Nephron progenitor cell (in vitro differentiated cells): ENCODE results near the gene ATP10A.

ENCODE experiments used
- DNase-seq: peaks from one replicate; pipeline ENCODE4 v3.0.0; 2021
- H3K27ac Mint-ChIP-seq: 2 replicates; pipeline ENCODE4 v1.8.0; 2021; ENCODE audit warnings: mild to moderate bottlenecking, moderate library complexity, mixed read lengths
- H3K27me3 Mint-ChIP-seq: 2 replicates; pipeline ENCODE4 v1.8.0; 2021; ENCODE audit warnings: mild to moderate bottlenecking, low read depth, mixed read lengths; ENCODE audit not compliant: poor library complexity
- H3K36me3 Mint-ChIP-seq: 2 replicates; pipeline ENCODE4 v1.8.0; 2021; ENCODE audit warnings: low read depth, mixed read lengths
- H3K4me1 Mint-ChIP-seq: 2 replicates; pipeline ENCODE4 v1.8.0; 2021; ENCODE audit warnings: mixed read lengths
- H3K4me3 Mint-ChIP-seq: 2 replicates; pipeline ENCODE4 v1.8.0; 2021; ENCODE audit warnings: mild to moderate bottlenecking, moderate library complexity, mixed read lengths
- H3K9me3 Mint-ChIP-seq: 2 replicates; pipeline ENCODE4 v1.8.0; 2021; ENCODE audit warnings: mild to moderate bottlenecking, moderate library complexity, mixed read lengths
- TF ChIP-seq, protein P1 (sequence below): fragments of 200-600 bp; sonication (generic); IDR thresholded peaks from 2 replicates; pipeline ENCODE4 v1.5.0; 2021; ENCODE audit warnings: antibody characterized with exemption

Gene ATP10A

DNA sequence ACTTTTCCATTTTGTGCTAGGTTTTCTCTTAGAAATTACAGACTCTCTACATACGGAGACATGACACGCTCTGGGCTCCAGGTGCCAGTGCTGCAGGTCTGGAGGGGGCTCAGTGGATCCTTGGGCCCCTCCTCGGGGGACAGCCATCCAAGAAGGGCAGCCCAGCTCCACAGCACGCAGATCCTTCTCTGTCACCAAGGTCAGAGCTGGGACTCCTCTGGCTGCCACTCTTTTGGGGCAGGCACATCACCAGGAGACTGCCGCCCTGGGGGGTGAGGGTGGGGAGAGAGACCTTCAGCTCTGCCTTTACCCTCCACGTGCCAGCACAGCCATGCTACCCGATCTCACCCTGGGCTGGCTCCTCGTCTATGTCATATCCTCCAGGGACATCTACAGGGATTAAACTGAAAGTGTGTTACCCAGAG is 65.6 kb downstream of the ATP10A start:
- no peaks in the 10 kb centered on the region for H3K9me3 Mint-ChIP-seq
- H3K4me1 Mint-ChIP-seq: peaks cover 59% of the 10 kb centered on the region
- H3K27ac Mint-ChIP-seq: peak overlapping the region; percentile 91
- DNase-seq: no peak
- TF ChIP-seq, protein P1, sequence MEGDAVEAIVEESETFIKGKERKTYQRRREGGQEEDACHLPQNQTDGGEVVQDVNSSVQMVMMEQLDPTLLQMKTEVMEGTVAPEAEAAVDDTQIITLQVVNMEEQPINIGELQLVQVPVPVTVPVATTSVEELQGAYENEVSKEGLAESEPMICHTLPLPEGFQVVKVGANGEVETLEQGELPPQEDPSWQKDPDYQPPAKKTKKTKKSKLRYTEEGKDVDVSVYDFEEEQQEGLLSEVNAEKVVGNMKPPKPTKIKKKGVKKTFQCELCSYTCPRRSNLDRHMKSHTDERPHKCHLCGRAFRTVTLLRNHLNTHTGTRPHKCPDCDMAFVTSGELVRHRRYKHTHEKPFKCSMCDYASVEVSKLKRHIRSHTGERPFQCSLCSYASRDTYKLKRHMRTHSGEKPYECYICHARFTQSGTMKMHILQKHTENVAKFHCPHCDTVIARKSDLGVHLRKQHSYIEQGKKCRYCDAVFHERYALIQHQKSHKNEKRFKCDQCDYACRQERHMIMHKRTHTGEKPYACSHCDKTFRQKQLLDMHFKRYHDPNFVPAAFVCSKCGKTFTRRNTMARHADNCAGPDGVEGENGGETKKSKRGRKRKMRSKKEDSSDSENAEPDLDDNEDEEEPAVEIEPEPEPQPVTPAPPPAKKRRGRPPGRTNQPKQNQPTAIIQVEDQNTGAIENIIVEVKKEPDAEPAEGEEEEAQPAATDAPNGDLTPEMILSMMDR: no peak
- no peaks in the 10 kb centered on the region for H3K36me3 Mint-ChIP-seq
- no peak overlapping the region for H3K4me3 Mint-ChIP-seq
- H3K27me3 Mint-ChIP-seq: peaks cover 3% of the 10 kb centered on the region

DNA sequence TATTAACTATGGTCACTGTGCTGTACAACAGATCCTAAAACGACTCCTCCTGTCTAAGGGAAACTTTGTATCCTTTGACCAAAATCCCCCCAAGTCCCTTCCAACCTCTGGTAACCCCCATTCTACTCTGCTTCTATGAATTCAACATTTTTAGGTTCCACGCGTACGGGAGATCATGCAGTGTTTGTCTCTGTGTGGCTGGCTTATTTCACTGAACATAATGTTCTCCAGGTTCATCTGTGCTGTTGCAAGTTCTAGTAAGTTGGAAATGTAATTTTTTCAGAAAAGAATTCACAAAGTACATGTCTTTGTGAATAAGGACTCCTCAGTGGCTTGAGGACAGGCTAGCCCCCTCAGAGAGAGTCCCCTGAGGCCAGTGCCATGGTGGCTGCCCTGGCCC is 66.1 kb downstream of the ATP10A start:
- TF ChIP-seq, protein P1: no peak
- Mint-ChIP-seq H3K9me3 (no peaks in the 10 kb centered on the region), H3K36me3 (no peaks in the 10 kb centered on the region), H3K4me3 (no peak overlapping the region), H3K27ac (no peak overlapping the region), H3K27me3 (peaks cover 3% of the 10 kb centered on the region), H3K4me1 (peaks cover 59% of the 10 kb centered on the region)
- DNase-seq: no peak

DNA sequence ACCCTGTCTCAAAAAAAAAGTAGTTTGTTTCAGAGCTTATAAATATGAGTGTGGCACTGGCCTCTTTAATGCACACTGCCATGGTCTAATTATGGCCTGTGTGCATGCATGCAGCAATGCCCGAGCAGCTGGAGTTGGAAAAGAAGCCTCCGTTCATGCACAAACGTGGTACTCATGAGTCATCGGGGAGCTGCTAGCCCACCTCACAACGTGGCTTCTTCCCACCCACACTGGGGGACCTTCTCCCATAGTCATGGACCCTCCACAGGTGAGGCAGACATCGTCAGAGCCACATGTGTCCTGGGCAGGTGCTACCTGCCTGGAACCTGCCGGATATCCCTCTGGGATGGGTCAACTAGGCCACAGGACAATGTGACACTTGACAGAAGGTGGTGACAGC is 66.7 kb downstream of the ATP10A start:
- Mint-ChIP-seq H3K27ac (no peak overlapping the region), H3K4me3 (no peak overlapping the region), H3K9me3 (no peaks in the 10 kb centered on the region), H3K27me3 (peaks cover 3% of the 10 kb centered on the region), H3K36me3 (no peaks in the 10 kb centered on the region), H3K4me1 (peaks cover 59% of the 10 kb centered on the region)
- TF ChIP-seq, protein P1: no peak
- no peak for DNase-seq

DNA sequence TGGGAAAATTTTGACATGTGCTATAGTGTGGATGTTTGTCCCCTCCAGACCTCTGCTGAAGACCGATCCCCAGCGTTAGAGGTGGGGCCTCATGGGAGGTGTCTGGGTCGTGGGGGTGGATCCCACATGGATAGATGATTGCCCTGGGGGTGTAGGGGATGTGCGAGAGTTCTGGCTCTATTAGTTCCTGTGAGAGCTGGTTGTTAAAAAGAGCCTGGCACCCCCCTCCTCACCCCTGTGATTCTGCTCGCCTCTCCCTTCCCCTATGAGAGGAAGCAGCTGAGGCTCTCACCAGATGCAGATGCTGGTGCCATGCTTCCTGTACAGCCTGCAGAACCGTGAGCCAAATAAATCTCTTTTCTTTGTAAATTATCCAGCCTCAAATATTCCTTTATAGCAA is 67.4 kb downstream of the ATP10A start:
- no peak for DNase-seq
- TF ChIP-seq, protein P1: no peak
- Mint-ChIP-seq H3K27ac (no peak overlapping the region), H3K4me1 (peaks cover 57% of the 10 kb centered on the region), H3K9me3 (no peaks in the 10 kb centered on the region), H3K27me3 (peaks cover 3% of the 10 kb centered on the region), H3K36me3 (no peaks in the 10 kb centered on the region), H3K4me3 (no peak overlapping the region)

DNA sequence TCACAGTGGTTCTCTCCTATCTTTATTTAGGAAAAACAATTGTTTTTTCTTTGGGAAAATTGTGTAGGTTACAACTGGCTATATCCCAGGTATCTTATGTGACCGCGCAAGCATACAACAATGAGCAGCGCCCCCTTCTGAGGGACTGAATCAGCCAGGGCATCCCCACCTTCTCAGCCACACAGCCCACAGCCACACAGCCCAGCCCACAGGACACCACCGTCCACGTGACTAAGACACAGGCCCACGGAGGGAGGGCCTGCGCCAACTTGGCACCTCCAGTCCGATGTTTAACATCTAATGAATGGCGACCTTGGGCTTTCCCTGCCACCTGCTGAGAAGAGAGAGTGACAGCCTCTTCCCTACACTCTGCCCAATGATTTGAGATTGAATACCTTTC is 68.1 kb downstream of the ATP10A start:
- H3K27ac Mint-ChIP-seq: no peak overlapping the region
- no peak overlapping the region for H3K4me3 Mint-ChIP-seq
- H3K36me3 Mint-ChIP-seq: no peaks in the 10 kb centered on the region
- H3K4me1 Mint-ChIP-seq: peaks cover 50% of the 10 kb centered on the region
- peaks cover 3% of the 10 kb centered on the region for H3K27me3 Mint-ChIP-seq
- DNase-seq: no peak
- TF ChIP-seq, protein P1: no peak
- no peaks in the 10 kb centered on the region for H3K9me3 Mint-ChIP-seq

DNA sequence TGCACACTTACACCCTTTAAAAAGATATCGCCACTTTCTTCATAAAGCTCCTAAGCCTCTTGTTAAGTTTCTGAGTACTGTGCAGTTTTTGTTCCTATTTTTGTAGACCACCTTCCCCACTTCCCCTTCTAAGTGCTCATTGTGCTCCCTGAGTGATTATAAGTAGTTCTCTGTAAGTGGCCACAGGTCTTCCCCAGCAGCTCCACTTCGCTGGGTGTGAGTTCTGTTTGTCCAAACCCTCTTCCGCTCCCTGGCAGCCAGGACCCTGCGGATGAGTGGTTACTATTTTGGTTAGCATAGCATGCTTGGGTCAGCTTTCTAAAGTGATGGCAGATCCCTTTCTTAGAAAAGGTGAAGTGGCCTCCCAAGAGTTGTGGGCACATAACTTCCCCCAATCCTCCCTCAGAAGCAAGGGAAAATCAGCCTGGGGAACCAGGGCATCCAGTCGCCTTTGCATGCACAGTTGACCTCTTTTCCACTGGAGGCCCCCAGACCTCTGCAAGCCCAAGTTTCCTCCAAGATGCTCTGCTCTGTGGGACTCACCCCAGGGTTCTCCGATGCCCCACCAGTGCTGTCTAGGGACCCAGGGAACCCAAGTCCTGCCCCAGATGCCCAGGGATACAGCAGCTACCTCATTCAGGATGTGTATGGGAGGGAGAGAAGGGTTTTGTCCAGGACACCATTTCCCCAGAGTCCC is 69.6 kb downstream of the ATP10A start:
- Mint-ChIP-seq H3K27me3 (no peaks in the 10 kb centered on the region), H3K4me3 (no peak overlapping the region), H3K4me1 (peaks cover 36% of the 10 kb centered on the region), H3K9me3 (no peaks in the 10 kb centered on the region), H3K36me3 (no peaks in the 10 kb centered on the region), H3K27ac (no peak overlapping the region)
- TF ChIP-seq, protein P1: no peak
- DNase-seq: no peak
